Activated CD4-positive, alpha-beta T cell treated with anti-CD3 and anti-CD28 coated beads, Interleukin-10, Interleukin-2, amounts not matched to agents 100 ng/mL and 50 ng/mL, durations not matched to agents 16 hours and 8 hours (primary cell): Measurements from ENCODE around the gene CAPN7.

ENCODE experiments used
- DNase-seq: peaks from one replicate; pipeline ENCODE4 v3.0.0-alpha.2; 2020

Gene CAPN7

GRCh38 chr3:15279205-15279604, 73.2 kb downstream of the CAPN7 start:
- no peak for DNase-seq

- no peak for DNase-seq
Observed at GRCh38 chr3:15279671-15280402, 73.8 kb downstream of the CAPN7 start.

GRCh38 chr3:15280853-15281532, 74.9 kb downstream of the CAPN7 start:
- DNase-seq: no peak

GRCh38 chr3:15281817-15282216, 75.8 kb downstream of the CAPN7 start:
- no peak for DNase-seq

GRCh38 chr3:15283702-15284101, 77.7 kb downstream of the CAPN7 start:
- no peak for DNase-seq

- no peak for DNase-seq
Observed at GRCh38 chr3:15284121-15284889, 78.3 kb downstream of the CAPN7 start.

- no peak for DNase-seq
Observed at GRCh38 chr3:15286022-15286421, 80.0 kb downstream of the CAPN7 start.

- DNase-seq: no peak
Observed at GRCh38 chr3:15287565-15288330, 81.7 kb downstream of the CAPN7 start.

GRCh38 chr3:15288331-15289035, 82.4 kb downstream of the CAPN7 start:
- DNase-seq: no peak

GRCh38 chr3:15289661-15290060, 83.6 kb downstream of the CAPN7 start:
- no peak for DNase-seq

GRCh38 chr3:15290736-15291135, 84.7 kb downstream of the CAPN7 start:
- no peak for DNase-seq

GRCh38 chr3:15291589-15292541, 85.8 kb downstream of the CAPN7 start:
- DNase-seq: peak; percentile 83

- no peak for DNase-seq
Observed at GRCh38 chr3:15292765-15293522, 86.9 kb downstream of the CAPN7 start.

GRCh38 chr3:15294929-15295328, 88.9 kb downstream of the CAPN7 start:
- DNase-seq: no peak

GRCh38 chr3:15295506-15295905, 89.5 kb downstream of the CAPN7 start:
- DNase-seq: no peak

- no peak for DNase-seq
Observed at GRCh38 chr3:15297608-15298350, 91.7 kb downstream of the CAPN7 start.

GRCh38 chr3:15298504-15298903, 92.5 kb downstream of the CAPN7 start:
- DNase-seq: peak; percentile 53

GRCh38 chr3:15299036-15299435, 93.0 kb downstream of the CAPN7 start:
- DNase-seq: no peak

GRCh38 chr3:15300323-15301078, 94.5 kb downstream of the CAPN7 start:
- no peak for DNase-seq
